T-cell (primary cell): ENCODE results near the gene CALM3. TPM values are rescaled to one million over a fixed set of nuclear protein-coding genes. Genes with fewer than 3 reads are reported as not detected.

Experiments used
- ATAC-seq, 4 experiments: fragments of 200-7000 bp in 3 of 4; fragments of 150-1000 bp in 1 of 4; cut with Tn5 transposase; replicated peaks in 1 of 4; 1 replicate in 3 of 4; 2 replicates in 1 of 4; pipeline ENCODE4 v1.10.0; 2021; ENCODE audit warnings: moderate library complexity in 3 of 4, mild to moderate bottlenecking in 2 of 4, moderate number of reproducible peaks in 1 of 4
- CTCF ChIA-PET, 2 donors: fragments of 300-600 bp; sonication (Branson Sonifier 250); formaldehyde crosslinking; loops; one replicate each; lab custom pipeline; 2022; ENCODE audit warnings: antibody characterized with exemption in 2 of 2; lab: Charles Lee
- POLR2A ChIA-PET, 2 donors: fragments of 300-600 bp; sonication (Branson Sonifier 250); formaldehyde crosslinking; loops; one replicate each; lab custom pipeline; 2022; ENCODE audit warnings: antibody characterized with exemption in 2 of 2; lab: Charles Lee
- DNase-seq, 35 experiments: peaks; one replicate each; pipeline versions ENCODE4 v3.0.0 to v3.0.0-alpha.2; 2013 to 2023
- H3K27ac ChIP-seq: one replicate; pipeline ENCODE4 v1.5.1; 2013; ENCODE audit warnings: low read length
- H3K27me3 ChIP-seq, 2 experiments: replicated peaks in 1 of 2; 1 replicate in 1 of 2; 2 replicates in 1 of 2; pipeline versions ENCODE4 v1.6.1 to v1.7.0; 2013; ENCODE audit warnings: low read length in 1 of 2, mixed read lengths in 1 of 2; ENCODE audit not compliant: control insufficient read depth in 2 of 2, insufficient read depth in 2 of 2; ENCODE audit errors: extremely low read depth in 1 of 2
- H3K36me3 ChIP-seq, 2 donors: 1 replicate in 1 of 2; 2 replicates in 1 of 2; pipeline versions ENCODE4 v1.6.1 to v1.7.0; 2013; ENCODE audit warnings: low read length in 1 of 2; ENCODE audit not compliant: control insufficient read depth in 2 of 2, insufficient read depth in 1 of 2; ENCODE audit errors: extremely low read depth in 1 of 2
- H3K4me1 ChIP-seq, 2 experiments: 1 replicate in 1 of 2; 2 replicates in 1 of 2; pipeline versions ENCODE4 v1.6.1 to v1.7.0; 2013; ENCODE audit warnings: low read length in 2 of 2, mixed read lengths in 1 of 2; ENCODE audit not compliant: insufficient read depth in 2 of 2, control insufficient read depth in 1 of 2; ENCODE audit errors: extremely low read depth in 1 of 2
- H3K4me3 ChIP-seq, 2 donors: 1 replicate in 1 of 2; 2 replicates in 1 of 2; pipeline versions ENCODE4 v1.5.1 to v1.7.0; 2013; ENCODE audit warnings: mild to moderate bottlenecking in 2 of 2, low read length in 1 of 2, moderate library complexity in 1 of 2; ENCODE audit not compliant: control insufficient read depth in 1 of 2; ENCODE audit errors: extremely low read depth in 1 of 2
- H3K9me3 ChIP-seq: 2 replicates; pipeline ENCODE4 v1.7.0; 2013
- H3K27ac Mint-ChIP-seq, 2 donors: one replicate each; pipeline ENCODE4 v1.8.0; 2020 to 2021; ENCODE audit warnings: mild to moderate bottlenecking in 2 of 2, mixed read lengths in 2 of 2
- H3K27me3 Mint-ChIP-seq, 2 donors: one replicate each; pipeline ENCODE4 v1.8.0; 2021 to 2022; ENCODE audit warnings: mixed read lengths in 2 of 2
- H3K36me3 Mint-ChIP-seq: one replicate; pipeline ENCODE4 v1.8.0; 2021; ENCODE audit warnings: mixed read lengths
- H3K4me1 Mint-ChIP-seq, 3 donors: one replicate each; pipeline ENCODE4 v1.8.0; 2020 to 2022; ENCODE audit warnings: mixed read lengths in 3 of 3, mild to moderate bottlenecking in 1 of 3
- H3K4me3 Mint-ChIP-seq, 3 donors: one replicate each; pipeline ENCODE4 v1.8.0; 2020 to 2022; ENCODE audit warnings: mild to moderate bottlenecking in 3 of 3, mixed read lengths in 3 of 3, moderate library complexity in 3 of 3
- H3K9me3 Mint-ChIP-seq, 3 donors: one replicate each; pipeline ENCODE4 v1.8.0; 2020 to 2022; ENCODE audit warnings: mixed read lengths in 3 of 3
- WGBS: methylation state at CpG from one replicate; pipeline ENCODE4 v1.1.5; 2013; ENCODE audit warnings: missing lambda C conversion rate; ENCODE audit not compliant: insufficient coverage; 5-methylcytosine and 5-hydroxymethylcytosine counted together
- total RNA-seq, 35 experiments: library from RNA in 6 of 35; stranded (reverse) in 6 of 35; fragments of 120-200 nt in 1 of 35; gene quantifications; one replicate each; pipeline versions ENCODE4 v1.2.1 to v1.2.4 and lab custom pipeline; 2013 to 2026

CALM3 gene
- total RNA-seq, 5 donors from 2014 or later (not counting 1 experiment from before 2014, with no cell fraction given): 183 to 256 (median 208) TPM

GRCh38 chr19:46637224-46637623 lies 36.1 kb downstream of the CALM3 start:
- H3K4me3 ChIP-seq: no peak overlapping the region
- Mint-ChIP-seq H3K4me1 (peaks cover 12 to 31% (median 22%) of the 10 kb centered on the region in 3 donors), H3K36me3 (no peaks in the 10 kb centered on the region), H3K9me3 (no peaks in the 10 kb centered on the region), H3K27me3 (peaks cover 4 to 8% of the 10 kb centered on the region in 2 donors), H3K27ac (no peak overlapping the region), H3K4me3 (no peak overlapping the region)
- no peak for ATAC-seq
- H3K9me3 ChIP-seq: no peaks in the 10 kb centered on the region
- H3K27ac ChIP-seq: no peak overlapping the region
- H3K27me3 ChIP-seq: peaks cover 0 to 53% of the 10 kb centered on the region in 2 experiments
- peaks cover 32 to 60% of the 10 kb centered on the region in 2 experiments for H3K4me1 ChIP-seq
- ChIA-PET CTCF (interaction anchor here in 1 of 2 donors (0.7 to 1.2 kb wide), 3 partner anchors 12 to 78 kb away, joined by 3 to 6 read pairs (median 5); partner anchors contain the start of gene PTGIR), POLR2A (interaction anchor here in 1 of 2 donors (0.7 kb wide), 1 partner anchor 16 kb away, joined by 9 read pairs; no protein-coding TSS in a partner anchor)
- 75% methylated on average over 12 of the region's 14 CpGs for WGBS
- H3K36me3 ChIP-seq: no peaks in the 10 kb centered on the region
- DNase-seq: peak in 1 of 35 experiments; percentile 32

- CTCF ChIA-PET: interaction anchor here (0.6 to 0.8 kb wide), 2 partner anchors 20 to 26 kb away, joined by 3 read pairs; no protein-coding TSS in a partner anchor
- Histone ChIP-seq H3K9me3 (no peaks in the 10 kb centered on the region), H3K4me3 (peak overlapping the region; percentile 39 to 69), H3K27ac (no peak overlapping the region), H3K4me1 (peaks cover 22 to 42% of the 10 kb centered on the region in 2 experiments), H3K27me3 (peaks cover 0 to 46% of the 10 kb centered on the region in 2 experiments), H3K36me3 (no peaks in the 10 kb centered on the region)
- peak overlapping the region in 1 of 3 donors; percentile 28 for H3K4me3 Mint-ChIP-seq
- peaks cover 4 to 13% of the 10 kb centered on the region in 2 donors for H3K27me3 Mint-ChIP-seq
- POLR2A ChIA-PET: no interaction called here
- H3K9me3 Mint-ChIP-seq: no peaks in the 10 kb centered on the region
- DNase-seq: peak in 2 of 35 experiments; percentile 16 to 37
- ATAC-seq: no peak
- peaks cover 0 to 16% (median 8%) of the 10 kb centered on the region in 3 donors for H3K4me1 Mint-ChIP-seq
- no peaks in the 10 kb centered on the region for H3K36me3 Mint-ChIP-seq
- WGBS: 4% methylated on average over 37 of the region's 49 CpGs
- H3K27ac Mint-ChIP-seq: no peak overlapping the region
These were observed 38.4 kb downstream of the CALM3 start for GRCh38 chr19:46639358-46640182.

- no peaks in the 10 kb centered on the region for H3K9me3 Mint-ChIP-seq
- H3K4me3 Mint-ChIP-seq: peak overlapping the region in 2 of 3 donors; percentile 14 to 47
- H3K27ac ChIP-seq: no peak overlapping the region
- peaks cover 0 to 10% (median 4%) of the 10 kb centered on the region in 3 donors for H3K4me1 Mint-ChIP-seq
- peaks cover 0 to 48% of the 10 kb centered on the region in 2 experiments for H3K27me3 ChIP-seq
- CTCF ChIA-PET: interaction anchor here in 1 of 2 donors (0.8 kb wide), 1 partner anchor 27 kb away, joined by 3 read pairs; no protein-coding TSS in a partner anchor
- H3K4me3 ChIP-seq: no peak overlapping the region
- no peaks in the 10 kb centered on the region for H3K36me3 ChIP-seq
- DNase-seq (no peak), ATAC-seq (no peak)
- POLR2A ChIA-PET: no interaction called here
- peaks cover 4 to 13% of the 10 kb centered on the region in 2 donors for H3K27me3 Mint-ChIP-seq
- H3K27ac Mint-ChIP-seq: peak overlapping the region; percentile 22 to 50
- H3K4me1 ChIP-seq: peaks cover 19 to 34% of the 10 kb centered on the region in 2 experiments
- 79% methylated on average over 2 of the region's 2 CpGs for WGBS
- no peaks in the 10 kb centered on the region for H3K36me3 Mint-ChIP-seq
- no peaks in the 10 kb centered on the region for H3K9me3 ChIP-seq
These were observed 39.5 kb downstream of the CALM3 start for GRCh38 chr19:46640656-46641055.

GRCh38 chr19:46644720-46645119 lies 43.6 kb downstream of the CALM3 start:
- H3K4me1 ChIP-seq: peaks cover 2 to 14% of the 10 kb centered on the region in 2 experiments
- Mint-ChIP-seq H3K4me1 (peaks cover 7 to 13% (median 10%) of the 10 kb centered on the region in 3 donors), H3K36me3 (no peaks in the 10 kb centered on the region), H3K27me3 (peaks cover 12 to 28% of the 10 kb centered on the region in 2 donors), H3K4me3 (no peak overlapping the region), H3K27ac (no peak overlapping the region), H3K9me3 (no peaks in the 10 kb centered on the region)
- WGBS: no CpG with 5 or more reads among the region's 3 CpGs
- H3K9me3 ChIP-seq: peaks cover 3% of the 10 kb centered on the region
- ATAC-seq (no peak), DNase-seq (no peak)
- POLR2A ChIA-PET: interaction anchor here in 1 of 2 donors (0.6 kb wide), 1 partner anchor 111 kb away, joined by 3 read pairs; no protein-coding TSS in a partner anchor
- no peak overlapping the region for H3K27ac ChIP-seq
- peaks cover 8 to 54% of the 10 kb centered on the region in 2 experiments for H3K27me3 ChIP-seq
- CTCF ChIA-PET: interaction anchor here in 1 of 2 donors (1.4 kb wide), 1 partner anchor 12 kb away, joined by 5 read pairs; no protein-coding TSS in a partner anchor
- no peak overlapping the region for H3K4me3 ChIP-seq
- no peaks in the 10 kb centered on the region for H3K36me3 ChIP-seq

- no peaks in the 10 kb centered on the region for H3K36me3 Mint-ChIP-seq
- ATAC-seq (no peak), DNase-seq (no peak)
- H3K9me3 Mint-ChIP-seq: no peaks in the 10 kb centered on the region
- Histone ChIP-seq H3K36me3 (no peaks in the 10 kb centered on the region), H3K4me3 (no peak overlapping the region), H3K4me1 (peaks cover 2 to 10% of the 10 kb centered on the region in 2 experiments), H3K27ac (no peak overlapping the region), H3K27me3 (peaks cover 11 to 51% of the 10 kb centered on the region in 2 experiments), H3K9me3 (peaks cover 3% of the 10 kb centered on the region)
- CTCF ChIA-PET: no interaction called here
- H3K4me3 Mint-ChIP-seq: no peak overlapping the region
- H3K27me3 Mint-ChIP-seq: peaks cover 17 to 39% of the 10 kb centered on the region in 2 donors
- no peak overlapping the region for H3K27ac Mint-ChIP-seq
- no CpG with 5 or more reads among the region's 3 CpGs for WGBS
- peaks cover 6 to 13% (median 10%) of the 10 kb centered on the region in 3 donors for H3K4me1 Mint-ChIP-seq
- POLR2A ChIA-PET: interaction anchor here in 1 of 2 donors (0.7 kb wide), 1 partner anchor 358 kb away, joined by 14 read pairs; no protein-coding TSS in a partner anchor
These were observed 45.3 kb downstream of the CALM3 start for GRCh38 chr19:46646402-46646801.
